ENCODE data around the gene SYTL2.

SYTL2 gene

GRCh38 chr11:85815186-85815931 lies 4.4 kb upstream of the SYTL2 start:
- TF ChIP-seq CTCF (conservative IDR thresholded peaks at IDR 0.05; ENCODE audit: control insufficient read depth, insufficient read depth, low read depth, low read length): no peak
- no peak overlapping the region for H3K4me3 ChIP-seq (ENCODE audit: control insufficient read depth, low read depth, low read length)
- peak; percentile 92 for DNase-seq (ENCODE audit: low read depth)

GRCh38 chr11:85813721-85814120 lies 2.8 kb upstream of the SYTL2 start:
- DNase-seq (ENCODE audit: low read depth): no peak
- H3K4me3 ChIP-seq (ENCODE audit: control insufficient read depth, low read depth, low read length): no peak overlapping the region
- no peak for TF ChIP-seq CTCF (conservative IDR thresholded peaks at IDR 0.05; ENCODE audit: control insufficient read depth, insufficient read depth, low read depth, low read length)

GRCh38 chr11:85811624-85812023 lies 683 bp upstream of the SYTL2 start:
- no peak for TF ChIP-seq CTCF (conservative IDR thresholded peaks at IDR 0.05; ENCODE audit: control insufficient read depth, insufficient read depth, low read depth, low read length)
- DNase-seq (ENCODE audit: low read depth): no peak
- peak overlapping the region; percentile 47 for H3K4me3 ChIP-seq (ENCODE audit: control insufficient read depth, low read depth, low read length)

- TF ChIP-seq CTCF (conservative IDR thresholded peaks at IDR 0.05; ENCODE audit: control insufficient read depth, insufficient read depth, low read depth, low read length): no peak
- no peak for DNase-seq (ENCODE audit: low read depth)
- peak overlapping the region; percentile 45 for H3K4me3 ChIP-seq (ENCODE audit: control insufficient read depth, low read depth, low read length)
These were observed 445 bp downstream of the SYTL2 start for GRCh38 chr11:85810521-85810870.

GRCh38 chr11:85809863-85810262 lies 1.1 kb downstream of the SYTL2 start:
- no peak for DNase-seq (ENCODE audit: low read depth)
- no peak overlapping the region for H3K4me3 ChIP-seq (ENCODE audit: control insufficient read depth, low read depth, low read length)

GRCh38 chr11:85809191-85809590 lies 1.8 kb downstream of the SYTL2 start:
- no peak overlapping the region for H3K4me3 ChIP-seq (ENCODE audit: control insufficient read depth, low read depth, low read length)
- TF ChIP-seq CTCF (conservative IDR thresholded peaks at IDR 0.05; ENCODE audit: control insufficient read depth, insufficient read depth, low read depth, low read length): no peak
- DNase-seq (ENCODE audit: low read depth): no peak

More at GRCh38 chr11:85809863-85810262, 1.1 kb downstream of the SYTL2 start:
- TF ChIP-seq CTCF (conservative IDR thresholded peaks at IDR 0.05; ENCODE audit: control insufficient read depth, insufficient read depth, low read depth, low read length): peak; percentile 20
